ENCODE measurements around the gene ARIH2.
"Not testable (repeated sequence)": the region's sequence is repeated elsewhere in the genome, so short reads cannot be mapped to it uniquely, and the experiment has no call there.

The ARIH2 gene

GRCh38 chr3:49004352-49005302, 86.0 kb downstream of the ARIH2 start:
- DNase-seq, result no peak

GRCh38 chr3:49005303-49005680, 86.7 kb downstream of the ARIH2 start:
- no peak for DNase-seq

GRCh38 chr3:49005998-49006397, 87.4 kb downstream of the ARIH2 start:
- no peak for DNase-seq

GRCh38 chr3:49006408-49007067, 87.9 kb downstream of the ARIH2 start:
- peak; percentile 31 for DNase-seq

- DNase-seq, result peak; percentile 99
Observed at GRCh38 chr3:49007068-49007770, 88.6 kb downstream of the ARIH2 start, which contains the start of gene WDR6. TSS of gene WDR6 (plus strand) at chr3:49007391. CDS start at chr3:49007432, 41 bp downstream.

- peak; percentile 90 for DNase-seq
Observed at GRCh38 chr3:49007771-49008528, 89.3 kb downstream of the ARIH2 start.

- DNase-seq, result not testable (repeated sequence)
Observed at GRCh38 chr3:49008627-49009026, 90.0 kb downstream of the ARIH2 start.

GRCh38 chr3:49009396-49009795, 90.8 kb downstream of the ARIH2 start:
- no peak for DNase-seq

GRCh38 chr3:49012441-49013017, 93.9 kb downstream of the ARIH2 start:
- no peak for DNase-seq

GRCh38 chr3:49013113-49013737, 94.6 kb downstream of the ARIH2 start:
- DNase-seq, result no peak

- DNase-seq, result no peak
Observed at GRCh38 chr3:49013738-49014660, 95.4 kb downstream of the ARIH2 start.

- DNase-seq, result no peak
Observed at GRCh38 chr3:49015072-49015471, 96.4 kb downstream of the ARIH2 start.

- no peak for DNase-seq
Observed at GRCh38 chr3:49015765-49016164, 97.1 kb downstream of the ARIH2 start.

GRCh38 chr3:49016414-49017228, 98.0 kb downstream of the ARIH2 start:
- DNase-seq, result no peak

GRCh38 chr3:49017229-49017970, 98.8 kb downstream of the ARIH2 start:
- DNase-seq, result no peak

- DNase-seq, result peak; percentile 57
Observed at GRCh38 chr3:49017971-49018706, 99.5 kb downstream of the ARIH2 start, which contains the start of gene DALRD3. TSS of gene DALRD3 (minus strand) at chr3:49018580. CDS start at chr3:49018564, 16 bp downstream.

GRCh38 chr3:49018707-49019006, 100.0 kb downstream of the ARIH2 start:
- DNase-seq, result no peak

- no peak for DNase-seq
Observed at GRCh38 chr3:49019941-49020329, 101.3 kb downstream of the ARIH2 start.
